HEK293T (cell line): ENCODE data around the gene TNIK.

ENCODE experiments used
- ARNT ChIP-seq: fragments of 450-650 bp; IDR thresholded peaks from 2 replicates; pipeline ENCODE4 v1.6.1; 2017; ENCODE audit warnings: mild to moderate bottlenecking
- LEF1 ChIP-seq: fragments of 450-650 bp; IDR thresholded peaks from 2 replicates; pipeline ENCODE4 v1.6.1; 2017; ENCODE audit warnings: mild to moderate bottlenecking, borderline replicate concordance

DNA sequence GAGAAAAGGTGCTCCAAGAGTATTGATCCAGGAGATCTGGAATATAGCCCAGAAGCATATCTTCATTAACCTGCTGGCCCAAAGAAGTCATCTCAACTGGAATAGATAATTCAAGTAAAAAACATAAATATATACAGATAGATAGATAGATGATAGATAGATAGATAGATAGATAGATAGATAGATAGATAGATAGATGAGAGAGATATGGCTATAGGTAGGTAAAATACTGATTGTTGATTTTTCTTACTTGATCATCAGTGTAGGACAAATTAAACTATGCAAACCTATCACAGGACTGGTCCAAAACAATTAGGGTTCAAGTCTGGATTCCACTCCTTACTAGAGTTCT is 83.6 kb downstream of the TNIK start:
- TF ChIP-seq ARNT (no peak), LEF1 (no peak)
